Vagina (tissue), 2 donors: Measurements from ENCODE around the gene ANOS1.

Source experiments
- POLR2A ChIP-seq, 2 donors: fragments of 450-650 bp; IDR thresholded peaks; one replicate each; pipeline ENCODE4 v1.6.1; 2017; ENCODE audit warnings: antibody characterized with exemption in 2 of 2, mild to moderate bottlenecking in 2 of 2, moderate library complexity in 2 of 2
- POLR2AphosphoS5 ChIP-seq, 2 donors: sonication (generic); formaldehyde crosslinking; IDR thresholded peaks; one replicate each; pipeline ENCODE4 v1.9.0; 2017; ENCODE audit warnings: antibody characterized with exemption in 2 of 2, mild to moderate bottlenecking in 2 of 2, low read depth in 1 of 2; ENCODE audit not compliant: insufficient read depth in 1 of 2
- TF ChIP-seq, protein P1 (sequence below), 3 experiments: fragments of 450-650 bp in 2 of 3; fragments of 200-600 bp in 1 of 3; sonication (generic) in 1 of 3; IDR thresholded peaks; one replicate each; pipeline ENCODE4 v1.5.1; 2017 to 2019; ENCODE audit warnings: antibody characterized with exemption in 3 of 3, mild to moderate bottlenecking in 2 of 3, moderate library complexity in 2 of 3

DNA sequence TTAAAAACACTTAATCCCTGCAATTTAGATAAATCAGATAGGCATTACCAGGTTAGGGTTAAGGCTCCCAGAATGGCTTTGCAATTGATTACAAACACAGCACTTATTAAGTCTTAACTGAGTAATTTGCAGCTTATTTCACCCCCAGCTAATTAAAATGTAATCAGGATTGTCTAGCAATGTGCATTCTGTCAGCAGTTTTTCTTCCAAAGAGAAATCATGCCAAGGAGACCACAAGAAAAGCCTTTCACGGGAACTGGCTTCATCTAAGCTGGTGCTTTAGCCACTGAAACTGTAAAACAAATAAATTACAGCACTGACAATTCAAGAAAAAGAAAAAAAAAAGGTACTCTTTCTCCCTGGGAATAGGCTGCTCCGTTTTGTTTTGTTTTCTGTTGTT, 2.1 kb downstream of the ANOS1 start:
- TF ChIP-seq POLR2AphosphoS5 (IDR thresholded peaks at IDR 0.05; ENCODE audit: insufficient read depth in 1 of 2, low read depth in 1 of 2) = no peak
- TF ChIP-seq, protein P1, sequence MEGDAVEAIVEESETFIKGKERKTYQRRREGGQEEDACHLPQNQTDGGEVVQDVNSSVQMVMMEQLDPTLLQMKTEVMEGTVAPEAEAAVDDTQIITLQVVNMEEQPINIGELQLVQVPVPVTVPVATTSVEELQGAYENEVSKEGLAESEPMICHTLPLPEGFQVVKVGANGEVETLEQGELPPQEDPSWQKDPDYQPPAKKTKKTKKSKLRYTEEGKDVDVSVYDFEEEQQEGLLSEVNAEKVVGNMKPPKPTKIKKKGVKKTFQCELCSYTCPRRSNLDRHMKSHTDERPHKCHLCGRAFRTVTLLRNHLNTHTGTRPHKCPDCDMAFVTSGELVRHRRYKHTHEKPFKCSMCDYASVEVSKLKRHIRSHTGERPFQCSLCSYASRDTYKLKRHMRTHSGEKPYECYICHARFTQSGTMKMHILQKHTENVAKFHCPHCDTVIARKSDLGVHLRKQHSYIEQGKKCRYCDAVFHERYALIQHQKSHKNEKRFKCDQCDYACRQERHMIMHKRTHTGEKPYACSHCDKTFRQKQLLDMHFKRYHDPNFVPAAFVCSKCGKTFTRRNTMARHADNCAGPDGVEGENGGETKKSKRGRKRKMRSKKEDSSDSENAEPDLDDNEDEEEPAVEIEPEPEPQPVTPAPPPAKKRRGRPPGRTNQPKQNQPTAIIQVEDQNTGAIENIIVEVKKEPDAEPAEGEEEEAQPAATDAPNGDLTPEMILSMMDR (IDR thresholded peaks at IDR 0.05) = no peak
- no peak for TF ChIP-seq POLR2A (IDR thresholded peaks at IDR 0.05)
